ENCODE data around the gene ECHDC3.

Gene ECHDC3

GRCh38 chr10:11808808-11809207 is 66.6 kb downstream of the ECHDC3 start:
- no peak for TF ChIP-seq CTCF (conservative IDR thresholded peaks at IDR 0.05)
- H3K27ac ChIP-seq, result no peak overlapping the region

- no peak for TF ChIP-seq ZFX (IDR thresholded peaks at IDR 0.05)
- TF ChIP-seq CTCF (conservative IDR thresholded peaks at IDR 0.05), result no peak
- no peak overlapping the region for H3K27ac ChIP-seq
These were observed 68.2 kb downstream of the ECHDC3 start for GRCh38 chr10:11810313-11810766.

GRCh38 chr10:11810973-11811372 is 68.8 kb downstream of the ECHDC3 start:
- TF ChIP-seq CTCF (conservative IDR thresholded peaks at IDR 0.05) (no peak), ZFX (IDR thresholded peaks at IDR 0.05) (no peak)

GRCh38 chr10:11813177-11813576 is 71.0 kb downstream of the ECHDC3 start:
- H3K27ac ChIP-seq, result no peak overlapping the region

More at GRCh38 chr10:11810973-11811372, 68.8 kb downstream of the ECHDC3 start:
- H3K27ac ChIP-seq, result no peak overlapping the region

More at GRCh38 chr10:11813177-11813576, 71.0 kb downstream of the ECHDC3 start:
- TF ChIP-seq CTCF (conservative IDR thresholded peaks at IDR 0.05), result no peak
- TF ChIP-seq ZFX (IDR thresholded peaks at IDR 0.05), result no peak
